HEK293 (cell line): ENCODE results near the gene RBBP8NL.
A peak's percentile ranks its signal among the peaks of the same experiment; 100 is the strongest.

Experiments used
- CTCF ChIA-PET: fragments of 350-600 bp; formaldehyde crosslinking; extraction: SDS; loops from one replicate; lab custom pipeline; 2021; ENCODE audit warnings: antibody characterized with exemption; lab: Yijun Ruan, JAX
- POLR2A ChIA-PET: fragments of 300-600 bp; formaldehyde crosslinking; extraction: SDS; loops from one replicate; lab custom pipeline; 2020; ENCODE audit warnings: antibody characterized with exemption, inconsistent platforms; lab: Yijun Ruan, JAX
- H3K27ac ChIP-seq: fragments of 200-500 bp; sonication (Bioruptor generic); 2 replicates; pipeline ENCODE4 v1.5.1; 2014; ENCODE audit warnings: low read depth, low read length, control low read depth, inconsistent platforms; ENCODE audit errors: extremely low read depth
- H3K36me3 ChIP-seq, 2 experiments: fragments of 200-500 bp in 1 of 2; sonication (Bioruptor generic) in 1 of 2; 1 replicate in 1 of 2; 2 replicates in 1 of 2; pipeline ENCODE4 v1.5.1; 2014 to 2017; ENCODE audit warnings: inconsistent platforms in 2 of 2, low read length in 2 of 2; ENCODE audit not compliant: control insufficient read depth in 2 of 2, insufficient read depth in 1 of 2
- H3K4me1 ChIP-seq: fragments of 200-500 bp; sonication (Bioruptor generic); 2 replicates; pipeline ENCODE4 v1.5.1; 2014; ENCODE audit warnings: mild to moderate bottlenecking, low read length, inconsistent platforms; ENCODE audit not compliant: control insufficient read depth, insufficient read depth
- H3K4me3 ChIP-seq: 2 replicates; pipeline ENCODE4 v1.5.1; 2011; ENCODE audit warnings: low read depth, mild to moderate bottlenecking, control low read depth, low read length, moderate library complexity
- H3K9me3 ChIP-seq: fragments of 200-500 bp; sonication (Bioruptor generic); 2 replicates; pipeline ENCODE4 v1.5.1; 2014; ENCODE audit warnings: low read depth, low read length, inconsistent platforms; ENCODE audit not compliant: control insufficient read depth, insufficient read depth
- AEBP2 ChIP-seq: fragments of 450-650 bp; formaldehyde crosslinking; IDR thresholded peaks from 2 replicates; pipeline ENCODE4 v1.5.1; 2016; ENCODE audit warnings: missing biosample characterization, missing genetic modification characterization, borderline replicate concordance
- BCL11B ChIP-seq: fragments of 450-650 bp; formaldehyde crosslinking; IDR thresholded peaks from 2 replicates; pipeline ENCODE4 v1.5.1; 2016; ENCODE audit warnings: low read depth, missing biosample characterization, missing genetic modification characterization
- GFI1B ChIP-seq: fragments of 450-650 bp; formaldehyde crosslinking; IDR thresholded peaks from 2 replicates; pipeline ENCODE4 v1.5.1; 2016; ENCODE audit warnings: missing biosample characterization, missing genetic modification characterization
- HOXD13 ChIP-seq: sonication (generic); formaldehyde crosslinking; IDR thresholded peaks from 2 replicates; pipeline ENCODE4 v1.8.0; 2022; ENCODE audit warnings: missing genetic modification reagents, borderline replicate concordance
- KLF1 ChIP-seq: fragments of 450-650 bp; formaldehyde crosslinking; IDR thresholded peaks from 2 replicates; pipeline ENCODE4 v1.5.1; 2016; ENCODE audit warnings: missing biosample characterization, missing genetic modification characterization
- MZF1 ChIP-seq: fragments of 450-650 bp; formaldehyde crosslinking; IDR thresholded peaks from 2 replicates; pipeline ENCODE4 v1.5.1; 2017; ENCODE audit warnings: missing biosample characterization, missing genetic modification characterization, borderline replicate concordance
- TSHZ1 ChIP-seq: fragments of 450-650 bp; formaldehyde crosslinking; IDR thresholded peaks from 2 replicates; pipeline ENCODE4 v1.5.1; 2016; ENCODE audit warnings: missing biosample characterization, missing genetic modification characterization, borderline replicate concordance
- ZBTB49 ChIP-seq: fragments of 450-650 bp; formaldehyde crosslinking; IDR thresholded peaks from 2 replicates; pipeline ENCODE4 v1.5.1; 2016; ENCODE audit warnings: missing biosample characterization, missing genetic modification characterization, low read depth
- ZBTB8A ChIP-seq: fragments of 450-650 bp; formaldehyde crosslinking; IDR thresholded peaks from 2 replicates; pipeline ENCODE4 v1.5.1; 2016; ENCODE audit warnings: missing biosample characterization, missing genetic modification characterization
- ZNF16 ChIP-seq: fragments of 450-650 bp; formaldehyde crosslinking; IDR thresholded peaks from 2 replicates; pipeline ENCODE4 v1.5.1; 2016; ENCODE audit warnings: low read depth, missing biosample characterization, missing genetic modification characterization
- ZNF174 ChIP-seq: fragments of 450-650 bp; formaldehyde crosslinking; IDR thresholded peaks from 2 replicates; pipeline ENCODE4 v1.5.0; 2017; ENCODE audit warnings: missing biosample characterization, mild to moderate bottlenecking, missing genetic modification characterization
- ZNF211 ChIP-seq: fragments of 450-650 bp; formaldehyde crosslinking; IDR thresholded peaks from 2 replicates; pipeline ENCODE4 v1.5.1; 2016; ENCODE audit warnings: low read depth, missing biosample characterization, missing genetic modification characterization
- ZNF239 ChIP-seq: fragments of 450-650 bp; formaldehyde crosslinking; IDR thresholded peaks from 2 replicates; pipeline ENCODE4 v1.5.1; 2016; ENCODE audit warnings: missing biosample characterization, missing genetic modification characterization
- ZNF24 ChIP-seq: fragments of 450-650 bp; formaldehyde crosslinking; IDR thresholded peaks from 2 replicates; pipeline ENCODE4 v1.5.1; 2016; ENCODE audit warnings: missing biosample characterization, missing genetic modification characterization
- ZNF248 ChIP-seq: fragments of 450-650 bp; formaldehyde crosslinking; IDR thresholded peaks from 2 replicates; pipeline ENCODE4 v1.5.1; 2017; ENCODE audit warnings: missing biosample characterization, missing genetic modification characterization
- ZNF311 ChIP-seq: fragments of 450-650 bp; formaldehyde crosslinking; IDR thresholded peaks from 2 replicates; pipeline ENCODE4 v1.5.1; 2017; ENCODE audit warnings: missing biosample characterization, missing genetic modification characterization, borderline replicate concordance
- ZNF544 ChIP-seq: fragments of 450-650 bp; formaldehyde crosslinking; IDR thresholded peaks from 2 replicates; pipeline ENCODE4 v1.5.0; 2017; ENCODE audit warnings: missing biosample characterization, missing genetic modification characterization
- ZNF580 ChIP-seq: fragments of 450-650 bp; formaldehyde crosslinking; IDR thresholded peaks from 2 replicates; pipeline ENCODE4 v1.5.1; 2016; ENCODE audit warnings: missing biosample characterization, missing genetic modification characterization
- ZNF600 ChIP-seq: fragments of 450-650 bp; formaldehyde crosslinking; IDR thresholded peaks from 2 replicates; pipeline ENCODE4 v1.5.1; 2016; ENCODE audit warnings: missing biosample characterization, missing genetic modification characterization
- ZNF610 ChIP-seq: fragments of 450-650 bp; formaldehyde crosslinking; IDR thresholded peaks from 2 replicates; pipeline ENCODE4 v1.5.1; 2016; ENCODE audit warnings: missing biosample characterization, missing genetic modification characterization, borderline replicate concordance
- ZNF639 ChIP-seq: fragments of 450-650 bp; formaldehyde crosslinking; IDR thresholded peaks from 2 replicates; pipeline ENCODE4 v1.5.1; 2016; ENCODE audit warnings: missing biosample characterization, missing genetic modification characterization
- ZNF654 ChIP-seq: fragments of 450-650 bp; formaldehyde crosslinking; IDR thresholded peaks from 2 replicates; pipeline ENCODE4 v1.5.1; 2016; ENCODE audit warnings: low read depth, missing biosample characterization, missing genetic modification characterization
- ZNF707 ChIP-seq: fragments of 450-650 bp; formaldehyde crosslinking; IDR thresholded peaks from 2 replicates; pipeline ENCODE4 v1.5.1; 2016; ENCODE audit warnings: missing biosample characterization, missing genetic modification characterization
- ZNF76 ChIP-seq: fragments of 450-650 bp; formaldehyde crosslinking; IDR thresholded peaks from 2 replicates; pipeline ENCODE4; 2016; ENCODE audit warnings: low read depth, missing biosample characterization, missing genetic modification characterization, borderline replicate concordance
- ZNF777 ChIP-seq: fragments of 450-650 bp; formaldehyde crosslinking; IDR thresholded peaks from 2 replicates; pipeline ENCODE4 v1.5.1; 2017; ENCODE audit warnings: missing biosample characterization, missing genetic modification characterization, borderline replicate concordance
- ZNF792 ChIP-seq: fragments of 450-650 bp; formaldehyde crosslinking; IDR thresholded peaks from 2 replicates; pipeline ENCODE4 v1.5.1; 2016; ENCODE audit warnings: missing biosample characterization, missing genetic modification characterization
- ZSCAN18 ChIP-seq: fragments of 450-650 bp; formaldehyde crosslinking; IDR thresholded peaks from 2 replicates; pipeline ENCODE4 v1.5.1; 2016; ENCODE audit warnings: missing biosample characterization, missing genetic modification characterization

RBBP8NL gene

GRCh38 chr20:62381842-62382241 lies 45.5 kb downstream of the RBBP8NL start:
- no peaks in the 10 kb centered on the region for H3K9me3 ChIP-seq
- ChIA-PET POLR2A (interaction anchor here (1.2 to 3.4 kb wide), 5 partner anchors 12 to 80 kb away, joined by 4 to 24 read pairs (median 6); no protein-coding TSS in a partner anchor), CTCF (interaction anchor here (0.9 to 2.3 kb wide), 8 partner anchors 12 to 98 kb away, joined by 5 to 32 read pairs (median 10); partner anchors contain the start of gene ADRM1)
- no peak overlapping the region for H3K4me3 ChIP-seq
- no peaks in the 10 kb centered on the region for H3K4me1 ChIP-seq
- peaks cover 4 to 15% of the 10 kb centered on the region in 2 experiments; a peak in 2 of 3 replicates for H3K36me3 ChIP-seq
- no peak overlapping the region for H3K27ac ChIP-seq
- peak; percentile 49; the same call in 1 of the 2 replicates for TF ChIP-seq ZNF580
- TF ChIP-seq ZNF248 (tag by site-specific recombination), result no peak
- no peak for TF ChIP-seq ZNF544
- no peak for TF ChIP-seq ZNF777 (tag by site-specific recombination)
- no peak for TF ChIP-seq BCL11B (tag by site-specific recombination)
- TF ChIP-seq MZF1, result no peak
- no peak for TF ChIP-seq KLF1
- TF ChIP-seq TSHZ1 (tag by site-specific recombination), result no peak
- no peak for TF ChIP-seq ZNF174 (tag by site-specific recombination)
- no peak for TF ChIP-seq ZNF211
- TF ChIP-seq GFI1B (tag by site-specific recombination), result no peak
- no peak for TF ChIP-seq ZNF311 (tag by site-specific recombination)
- no peak for TF ChIP-seq ZNF654 (tag by site-specific recombination)
- no peak for TF ChIP-seq ZNF24 (tag by site-specific recombination)
- no peak; the same call in 1 of the 2 replicates for TF ChIP-seq ZNF16 (tag by site-specific recombination)
- TF ChIP-seq ZNF792, result no peak
- TF ChIP-seq HOXD13, result no peak
- peak; percentile 77; the same call in 1 of the 2 replicates for TF ChIP-seq ZNF239 (tag by site-specific recombination)
- no peak for TF ChIP-seq ZBTB49 (tag by site-specific recombination)
- peak; percentile 13; the same call in 1 of the 2 replicates for TF ChIP-seq AEBP2 (tag by site-specific recombination)
- TF ChIP-seq ZNF600 (tag by site-specific recombination), result no peak
- TF ChIP-seq ZBTB8A (tag by site-specific recombination), result no peak
- 0 out of 2 replicates have a peak, but pooled peaks have one; percentile 42 for TF ChIP-seq ZNF707 (tag by site-specific recombination)
- TF ChIP-seq ZNF639 (tag by site-specific recombination), result no peak
- TF ChIP-seq ZSCAN18 (tag by site-specific recombination), result no peak
- no peak for TF ChIP-seq ZNF610
- no peak for TF ChIP-seq ZNF76
